HUES6 (cell line): ENCODE measurements around the gene CYP4F11.
"Not testable (repeated sequence)": the region's sequence is repeated elsewhere in the genome, so short reads cannot be mapped to it uniquely, and the experiment has no call there.

ENCODE experiments used
- H3K27ac ChIP-seq: 2 replicates; pipeline ENCODE4 v1.7.0; 2013; ENCODE audit warnings: low read depth, mild to moderate bottlenecking, low read length, inconsistent platforms
- H3K27me3 ChIP-seq: 2 replicates; pipeline ENCODE4 v1.6.1; 2013; ENCODE audit warnings: low read length; ENCODE audit not compliant: control insufficient read depth, insufficient read depth
- H3K36me3 ChIP-seq: 2 replicates; pipeline ENCODE4 v1.6.1; 2013; ENCODE audit warnings: low read length; ENCODE audit not compliant: control insufficient read depth, insufficient read depth
- H3K4me1 ChIP-seq: 2 replicates; pipeline ENCODE4 v1.6.1; 2013; ENCODE audit warnings: low read length; ENCODE audit not compliant: control insufficient read depth, insufficient read depth
- H3K4me3 ChIP-seq: 2 replicates; pipeline ENCODE4 v1.5.1; 2013; ENCODE audit warnings: low read depth, low read length
- H3K9ac ChIP-seq: one replicate; pipeline ENCODE4 v1.6.1; 2013; ENCODE audit warnings: mild to moderate bottlenecking, low read length
- H3K9me3 ChIP-seq: 2 replicates; pipeline ENCODE4 v1.6.1; 2013; ENCODE audit warnings: low read depth, low read length; ENCODE audit not compliant: control insufficient read depth, insufficient read depth

CYP4F11 gene

GRCh38 chr19:15948223-15949058, 14.1 kb upstream of the CYP4F11 start, which contains the start of gene OR10H4:
Gene OR10H4, plus strand, starts transcription at chr19:15949008. Its CDS starts 0 bp downstream, at chr19:15949008.
- Histone ChIP-seq H3K27ac (no peak within 1 kb of the TSS), H3K4me3 (no peak within 1 kb of the TSS), H3K9me3 (peaks cover 28% of the 10 kb centered on the region), H3K9ac (no peak within 1 kb of the TSS), H3K4me1 (no peaks in the 10 kb centered on the region), H3K27me3 (peaks cover 4% of the 10 kb centered on the region; the same call in 1 of the 2 replicates), H3K36me3 (no peaks in the 10 kb centered on the region)

DNA sequence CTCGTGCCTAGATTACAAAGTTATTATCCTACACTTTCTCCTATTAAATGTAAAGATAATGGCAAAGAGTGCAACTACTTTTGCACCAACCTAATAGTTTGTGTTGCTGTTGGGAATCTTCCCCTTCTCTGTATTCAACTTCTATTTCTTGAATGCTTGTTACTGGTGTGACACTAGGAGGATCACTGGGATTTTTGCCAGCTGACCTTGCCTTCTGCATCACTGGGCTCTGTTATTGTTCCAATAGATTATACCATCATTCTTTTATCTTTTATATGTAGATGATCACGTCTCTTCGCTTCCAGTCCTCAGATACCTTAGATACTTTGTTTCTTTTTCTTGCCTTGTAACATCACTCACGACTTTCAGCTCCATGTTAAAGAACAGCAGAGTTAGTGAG, 11.0 kb upstream of the CYP4F11 start:
- Histone ChIP-seq H3K9ac (no peak overlapping the region), H3K4me3 (no peak overlapping the region), H3K36me3 (no peaks in the 10 kb centered on the region), H3K27me3 (peaks cover 6% of the 10 kb centered on the region; the same call in 1 of the 2 replicates), H3K4me1 (no peaks in the 10 kb centered on the region), H3K9me3 (peaks cover 31% of the 10 kb centered on the region), H3K27ac (no peak overlapping the region)

GRCh38 chr19:15944401-15944800, 10.1 kb upstream of the CYP4F11 start:
- Histone ChIP-seq H3K4me3 (no peak overlapping the region), H3K9ac (no peak overlapping the region), H3K9me3 (peaks cover 37% of the 10 kb centered on the region), H3K4me1 (no peaks in the 10 kb centered on the region), H3K27me3 (peaks cover 9% of the 10 kb centered on the region; the same call in 1 of the 2 replicates), H3K36me3 (no peaks in the 10 kb centered on the region), H3K27ac (no peak overlapping the region)

GRCh38 chr19:15937771-15938170, 3.4 kb upstream of the CYP4F11 start:
- H3K27me3 ChIP-seq: peaks cover 51% of the 10 kb centered on the region
- H3K9ac ChIP-seq: no peak overlapping the region
- peaks cover 29% of the 10 kb centered on the region for H3K9me3 ChIP-seq
- no peak overlapping the region for H3K27ac ChIP-seq
- H3K4me1 ChIP-seq: no peaks in the 10 kb centered on the region; the same call in 1 of the 2 replicates
- H3K36me3 ChIP-seq: no peaks in the 10 kb centered on the region
- no peak overlapping the region for H3K4me3 ChIP-seq

GRCh38 chr19:15936950-15937349, 2.6 kb upstream of the CYP4F11 start:
- peaks cover 29% of the 10 kb centered on the region for H3K9me3 ChIP-seq

GRCh38 chr19:15936173-15936572, 1.8 kb upstream of the CYP4F11 start:
- Histone ChIP-seq H3K9ac (no peak overlapping the region), H3K36me3 (no peaks in the 10 kb centered on the region), H3K4me1 (no peaks in the 10 kb centered on the region; the same call in 1 of the 2 replicates), H3K27ac (no peak overlapping the region), H3K27me3 (peaks cover 54% of the 10 kb centered on the region), H3K9me3 (peaks cover 30% of the 10 kb centered on the region), H3K4me3 (no peak overlapping the region)

More at GRCh38 chr19:15936950-15937349, 2.6 kb upstream of the CYP4F11 start:
- Histone ChIP-seq H3K36me3 (no peaks in the 10 kb centered on the region), H3K4me1 (no peaks in the 10 kb centered on the region; the same call in 1 of the 2 replicates), H3K27ac (no peak overlapping the region), H3K4me3 (no peak overlapping the region), H3K9ac (no peak overlapping the region), H3K27me3 (peaks cover 51% of the 10 kb centered on the region)

GRCh38 chr19:15935167-15935702, 906 bp upstream of the CYP4F11 start:
- Histone ChIP-seq H3K36me3 (no peaks in the 10 kb centered on the region), H3K9me3 (peaks cover 28% of the 10 kb centered on the region), H3K4me3 (no peak overlapping the region), H3K27me3 (peaks cover 57% of the 10 kb centered on the region), H3K4me1 (no peaks in the 10 kb centered on the region; the same call in 1 of the 2 replicates), H3K27ac (no peak overlapping the region), H3K9ac (no peak overlapping the region)

- not testable (repeated sequence) for H3K9ac ChIP-seq, H3K4me3 ChIP-seq, H3K36me3 ChIP-seq, H3K27ac ChIP-seq, H3K4me1 ChIP-seq
- Histone ChIP-seq H3K9me3 (peaks cover 17% of the 10 kb centered on the region), H3K27me3 (peaks cover 68% of the 10 kb centered on the region)
Observed at GRCh38 chr19:15933761-15934331, 483 bp downstream of the CYP4F11 start.

GRCh38 chr19:15928321-15928720, 6.0 kb downstream of the CYP4F11 start:
- Histone ChIP-seq H3K36me3 (no peaks in the 10 kb centered on the region), H3K27ac (no peak overlapping the region), H3K4me3 (no peak overlapping the region), H3K27me3 (peaks cover 65% of the 10 kb centered on the region), H3K9me3 (peaks cover 5% of the 10 kb centered on the region; the same call in 1 of the 2 replicates), H3K4me1 (no peaks in the 10 kb centered on the region), H3K9ac (no peak overlapping the region)

- H3K4me3 ChIP-seq: no peak overlapping the region
- no peak overlapping the region for H3K27ac ChIP-seq
- H3K27me3 ChIP-seq: peaks cover 74% of the 10 kb centered on the region
- H3K9ac ChIP-seq: no peak overlapping the region
- no peaks in the 10 kb centered on the region for H3K4me1 ChIP-seq
- peaks cover 5% of the 10 kb centered on the region; the same call in 1 of the 2 replicates for H3K9me3 ChIP-seq
- no peaks in the 10 kb centered on the region for H3K36me3 ChIP-seq
Observed at GRCh38 chr19:15926484-15926883, 7.8 kb downstream of the CYP4F11 start.

DNA sequence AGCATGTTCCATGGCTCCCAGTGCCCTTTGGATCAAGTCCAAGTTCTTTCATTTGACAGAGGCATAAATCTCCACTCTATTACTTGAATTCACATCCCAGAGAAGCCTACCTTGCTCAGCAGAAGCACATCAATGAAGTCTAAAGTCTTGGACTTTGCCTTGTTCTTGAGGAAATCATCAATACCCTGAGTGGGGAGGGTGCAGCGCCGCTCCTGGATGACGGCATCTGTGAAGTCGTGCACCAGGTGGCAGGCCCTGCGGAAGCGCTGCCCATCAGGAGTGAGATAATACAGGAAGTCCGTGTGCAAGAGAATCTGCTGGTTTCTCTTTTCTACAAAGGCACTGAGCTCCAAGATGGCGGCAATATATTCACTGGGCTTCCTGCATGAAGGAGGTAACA, 10.6 kb downstream of the CYP4F11 start:
- Histone ChIP-seq H3K9ac (no peak overlapping the region), H3K9me3 (peaks cover 2% of the 10 kb centered on the region; the same call in 1 of the 2 replicates), H3K36me3 (no peaks in the 10 kb centered on the region), H3K27ac (no peak overlapping the region), H3K27me3 (peaks cover 59% of the 10 kb centered on the region), H3K4me3 (no peak overlapping the region), H3K4me1 (no peaks in the 10 kb centered on the region)
